MG63 (cell line): ENCODE measurements around the gene ATP2B2. TPM values are rescaled to one million over a fixed set of nuclear protein-coding genes. Genes with fewer than 3 reads are reported as not detected.

Source experiments
- DNase-seq: peaks from one replicate; pipeline ENCODE4 v3.0.0-alpha.2; 2020
- H3K27me3 ChIP-seq: fragments of 250-450 bp; sonication (Bioruptor Pico); 2 replicates; pipeline ENCODE4 v1.5.1; 2020; ENCODE audit warnings: mild to moderate bottlenecking, moderate library complexity
- H3K36me3 ChIP-seq: fragments of 250-450 bp; sonication (Bioruptor Pico); 2 replicates; pipeline ENCODE4 v1.5.1; 2020; ENCODE audit warnings: mild to moderate bottlenecking, moderate library complexity
- H3K4me3 ChIP-seq: fragments of 250-450 bp; sonication (Bioruptor Pico); 2 replicates; pipeline ENCODE4 v1.5.1; 2020; ENCODE audit warnings: mild to moderate bottlenecking, moderate library complexity
- H3K9me3 ChIP-seq: fragments of 250-450 bp; sonication (Bioruptor Pico); 2 replicates; pipeline ENCODE4 v1.5.1; 2020; ENCODE audit warnings: mild to moderate bottlenecking, moderate library complexity
- total RNA-seq: library from RNA; depleted of rRNA; stranded (reverse); fragments of >200 nt; shearing (Covaris generic); gene quantifications from 2 replicates; pipeline ENCODE4 v1.2.3, GENCODE V29; 2014; ENCODE audit warnings: low replicate concordance

ATP2B2 gene
- total RNA-seq, 1 experiment from 2014 or later, result 0.03 TPM

GRCh38 chr3:10437995-10438901, 67.1 kb downstream of the ATP2B2 start:
- no peaks in the 10 kb centered on the region for H3K27me3 ChIP-seq
- no peak overlapping the region for H3K4me3 ChIP-seq
- no peaks in the 10 kb centered on the region for H3K9me3 ChIP-seq
- no peaks in the 10 kb centered on the region for H3K36me3 ChIP-seq
- peak; percentile 56 for DNase-seq

GRCh38 chr3:10437272-10437994, 68.0 kb downstream of the ATP2B2 start:
- Histone ChIP-seq H3K27me3 (no peaks in the 10 kb centered on the region), H3K36me3 (no peaks in the 10 kb centered on the region), H3K9me3 (no peaks in the 10 kb centered on the region), H3K4me3 (no peak overlapping the region)
- DNase-seq, result peak; percentile 38

GRCh38 chr3:10435850-10436249, 69.5 kb downstream of the ATP2B2 start:
- Histone ChIP-seq H3K27me3 (no peaks in the 10 kb centered on the region), H3K4me3 (no peak overlapping the region), H3K36me3 (no peaks in the 10 kb centered on the region), H3K9me3 (no peaks in the 10 kb centered on the region)
- DNase-seq, result no peak

- no peak for DNase-seq
- H3K27me3 ChIP-seq, result no peaks in the 10 kb centered on the region
- no peaks in the 10 kb centered on the region for H3K9me3 ChIP-seq
- no peak overlapping the region for H3K4me3 ChIP-seq
- H3K36me3 ChIP-seq, result no peaks in the 10 kb centered on the region
Observed at GRCh38 chr3:10434938-10435336, 70.4 kb downstream of the ATP2B2 start.

GRCh38 chr3:10434144-10434937, 71.0 kb downstream of the ATP2B2 start:
- Histone ChIP-seq H3K36me3 (no peaks in the 10 kb centered on the region), H3K9me3 (no peaks in the 10 kb centered on the region), H3K4me3 (no peak overlapping the region), H3K27me3 (no peaks in the 10 kb centered on the region)
- no peak for DNase-seq

- Histone ChIP-seq H3K27me3 (no peaks in the 10 kb centered on the region), H3K36me3 (no peaks in the 10 kb centered on the region), H3K9me3 (no peaks in the 10 kb centered on the region), H3K4me3 (no peak overlapping the region)
- DNase-seq, result no peak
Observed at GRCh38 chr3:10432931-10433330, 72.5 kb downstream of the ATP2B2 start.

GRCh38 chr3:10432156-10432845, 73.1 kb downstream of the ATP2B2 start:
- Histone ChIP-seq H3K4me3 (no peak overlapping the region), H3K9me3 (no peaks in the 10 kb centered on the region), H3K27me3 (no peaks in the 10 kb centered on the region), H3K36me3 (no peaks in the 10 kb centered on the region)
- no peak for DNase-seq

GRCh38 chr3:10430805-10431204, 74.6 kb downstream of the ATP2B2 start:
- Histone ChIP-seq H3K4me3 (no peak overlapping the region), H3K36me3 (no peaks in the 10 kb centered on the region), H3K9me3 (no peaks in the 10 kb centered on the region), H3K27me3 (no peaks in the 10 kb centered on the region)
- DNase-seq, result no peak

- H3K27me3 ChIP-seq, result no peaks in the 10 kb centered on the region
- H3K4me3 ChIP-seq, result no peak overlapping the region
- H3K36me3 ChIP-seq, result no peaks in the 10 kb centered on the region
- DNase-seq, result no peak
- no peaks in the 10 kb centered on the region for H3K9me3 ChIP-seq
Observed at GRCh38 chr3:10428406-10429091, 76.8 kb downstream of the ATP2B2 start.

- Histone ChIP-seq H3K36me3 (no peaks in the 10 kb centered on the region), H3K27me3 (no peaks in the 10 kb centered on the region)
Observed at GRCh38 chr3:10426346-10427220, 78.8 kb downstream of the ATP2B2 start.

GRCh38 chr3:10423171-10423882, 82.1 kb downstream of the ATP2B2 start:
- no peaks in the 10 kb centered on the region for H3K27me3 ChIP-seq
- no peak overlapping the region for H3K4me3 ChIP-seq
- no peak for DNase-seq
- no peaks in the 10 kb centered on the region for H3K36me3 ChIP-seq
- no peaks in the 10 kb centered on the region for H3K9me3 ChIP-seq

More at GRCh38 chr3:10426346-10427220, 78.8 kb downstream of the ATP2B2 start:
- no peaks in the 10 kb centered on the region for H3K9me3 ChIP-seq
- H3K4me3 ChIP-seq, result no peak overlapping the region
- no peak for DNase-seq

GRCh38 chr3:10421996-10422395, 83.4 kb downstream of the ATP2B2 start:
- Histone ChIP-seq H3K36me3 (no peaks in the 10 kb centered on the region), H3K9me3 (no peaks in the 10 kb centered on the region), H3K4me3 (no peak overlapping the region), H3K27me3 (no peaks in the 10 kb centered on the region)
- DNase-seq, result no peak

- no peak overlapping the region for H3K4me3 ChIP-seq
- H3K36me3 ChIP-seq, result no peaks in the 10 kb centered on the region
- H3K9me3 ChIP-seq, result no peaks in the 10 kb centered on the region
- H3K27me3 ChIP-seq, result no peaks in the 10 kb centered on the region
- no peak for DNase-seq
Observed at GRCh38 chr3:10420745-10421475, 84.5 kb downstream of the ATP2B2 start.

- no peaks in the 10 kb centered on the region for H3K27me3 ChIP-seq
- no peak overlapping the region for H3K4me3 ChIP-seq
- no peaks in the 10 kb centered on the region for H3K9me3 ChIP-seq
- no peak for DNase-seq
- H3K36me3 ChIP-seq, result no peaks in the 10 kb centered on the region
Observed at GRCh38 chr3:10419637-10420232, 85.7 kb downstream of the ATP2B2 start.
